IMR-90 (cell line): ENCODE results near the gene NDUFS7.

ENCODE experiments used
- CTCF ChIP-seq: conservative IDR thresholded peaks from 2 replicates; pipeline ENCODE4 v1.5.1; 2012; ENCODE audit warnings: mild to moderate bottlenecking, low read depth, low read length, improper control_type of control experiment
- MXI1 ChIP-seq: IDR thresholded peaks from 2 replicates; pipeline ENCODE4 v1.6.1; 2012; ENCODE audit warnings: low read depth, mild to moderate bottlenecking, low read length, moderate library complexity, borderline replicate concordance
- POLR2A ChIP-seq: IDR thresholded peaks from 2 replicates; pipeline ENCODE4 v1.6.1; 2012; ENCODE audit warnings: mild to moderate bottlenecking, low read depth, low read length
- RAD21 ChIP-seq: IDR thresholded peaks from 2 replicates; pipeline ENCODE4 v1.6.1; 2012; ENCODE audit warnings: low read length, improper control_type of control experiment
- RCOR1 ChIP-seq: IDR thresholded peaks from 2 replicates; pipeline ENCODE4 v1.6.1; 2012; ENCODE audit warnings: mild to moderate bottlenecking, low read length, improper control_type of control experiment; ENCODE audit not compliant: insufficient replicate concordance

GRCh38 chr19:1373042-1373533, 10.6 kb upstream of the NDUFS7 start:
- TF ChIP-seq POLR2A (no peak), RAD21 (no peak), MXI1 (no peak), CTCF (no peak), RCOR1 (no peak)
